Uterus (tissue), 2 donors: ENCODE measurements around the gene DNAAF3.

Experiments used
- POLR2A ChIP-seq, 2 donors: fragments of 450-650 bp; IDR thresholded peaks; one replicate each; pipeline ENCODE4 v1.6.1; 2016; ENCODE audit warnings: antibody characterized with exemption in 2 of 2, mild to moderate bottlenecking in 1 of 2, moderate library complexity in 1 of 2
- TF ChIP-seq, protein P1 (sequence below), 4 experiments: fragments of 200-600 bp in 2 of 4; fragments of 450-650 bp in 2 of 4; sonication (generic) in 2 of 4; IDR thresholded peaks; one replicate each; pipeline ENCODE4 v1.5.1; 2016 to 2019; ENCODE audit warnings: antibody characterized with exemption in 4 of 4, mild to moderate bottlenecking in 2 of 4, moderate library complexity in 1 of 4

DNA sequence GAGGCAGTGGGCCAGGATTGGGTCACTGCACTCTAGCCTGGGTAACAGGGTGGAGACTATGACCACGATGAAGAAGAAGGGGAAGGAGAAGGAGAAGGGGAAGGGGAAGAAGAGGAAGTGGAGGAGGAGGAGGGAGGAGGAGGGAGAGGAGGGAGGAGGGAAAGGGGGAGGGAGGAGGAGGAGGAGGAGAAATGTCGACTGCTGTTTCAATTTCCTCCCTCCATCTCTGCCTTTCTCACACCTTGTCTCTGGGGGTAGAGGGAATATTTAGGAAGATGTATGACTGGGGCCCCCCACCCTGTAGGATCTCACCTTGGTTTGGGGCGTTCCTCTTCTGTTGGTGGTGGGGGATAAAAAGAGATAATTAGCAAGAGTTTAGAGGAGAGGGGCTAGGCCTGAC, 21.2 kb downstream of the DNAAF3 start:
- TF ChIP-seq, protein P1, sequence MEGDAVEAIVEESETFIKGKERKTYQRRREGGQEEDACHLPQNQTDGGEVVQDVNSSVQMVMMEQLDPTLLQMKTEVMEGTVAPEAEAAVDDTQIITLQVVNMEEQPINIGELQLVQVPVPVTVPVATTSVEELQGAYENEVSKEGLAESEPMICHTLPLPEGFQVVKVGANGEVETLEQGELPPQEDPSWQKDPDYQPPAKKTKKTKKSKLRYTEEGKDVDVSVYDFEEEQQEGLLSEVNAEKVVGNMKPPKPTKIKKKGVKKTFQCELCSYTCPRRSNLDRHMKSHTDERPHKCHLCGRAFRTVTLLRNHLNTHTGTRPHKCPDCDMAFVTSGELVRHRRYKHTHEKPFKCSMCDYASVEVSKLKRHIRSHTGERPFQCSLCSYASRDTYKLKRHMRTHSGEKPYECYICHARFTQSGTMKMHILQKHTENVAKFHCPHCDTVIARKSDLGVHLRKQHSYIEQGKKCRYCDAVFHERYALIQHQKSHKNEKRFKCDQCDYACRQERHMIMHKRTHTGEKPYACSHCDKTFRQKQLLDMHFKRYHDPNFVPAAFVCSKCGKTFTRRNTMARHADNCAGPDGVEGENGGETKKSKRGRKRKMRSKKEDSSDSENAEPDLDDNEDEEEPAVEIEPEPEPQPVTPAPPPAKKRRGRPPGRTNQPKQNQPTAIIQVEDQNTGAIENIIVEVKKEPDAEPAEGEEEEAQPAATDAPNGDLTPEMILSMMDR (IDR thresholded peaks at IDR 0.05) = no peak
- TF ChIP-seq POLR2A (IDR thresholded peaks at IDR 0.05) = no peak
